ENCODE results near the gene ZG16B. TPM values are rescaled to one million over a fixed set of nuclear protein-coding genes. Genes with fewer than 3 reads are reported as not detected.

The ZG16B gene
- total RNA-seq, 1 donor, result 0.27 TPM

- no peak for DNase-seq (ENCODE audit: low read depth)
- no peak overlapping the region for H3K4me3 ChIP-seq (ENCODE audit: low read depth, low read length)
- TF ChIP-seq CTCF (IDR thresholded peaks at IDR 0.05; ENCODE audit: insufficient read depth, low read length), result no peak
Measured at GRCh38 chr16:2813771-2814221, 16.3 kb upstream of the ZG16B start.

- H3K4me3 ChIP-seq (ENCODE audit: low read depth, low read length), result no peak overlapping the region
- TF ChIP-seq CTCF (IDR thresholded peaks at IDR 0.05; ENCODE audit: insufficient read depth, low read length), result no peak
- no peak for DNase-seq (ENCODE audit: low read depth)
Measured at GRCh38 chr16:2814551-2815298, 15.4 kb upstream of the ZG16B start.

- no peak for TF ChIP-seq CTCF (IDR thresholded peaks at IDR 0.05; ENCODE audit: insufficient read depth, low read length)
- H3K4me3 ChIP-seq (ENCODE audit: low read depth, low read length), result no peak overlapping the region
- no peak for DNase-seq (ENCODE audit: low read depth)
Measured at GRCh38 chr16:2815299-2815771, 14.8 kb upstream of the ZG16B start.

- no peak for DNase-seq (ENCODE audit: low read depth)
- TF ChIP-seq CTCF (IDR thresholded peaks at IDR 0.05; ENCODE audit: insufficient read depth, low read length), result no peak
- H3K4me3 ChIP-seq (ENCODE audit: low read depth, low read length), result no peak within 1 kb of the TSS
Measured at GRCh38 chr16:2816751-2817339, 13.3 kb upstream of the ZG16B start, which contains the start of gene PRSS21. Gene PRSS21, plus strand, starts transcription at chr16:2817237. Its CDS starts 32 bp downstream, at chr16:2817269.

GRCh38 chr16:2817340-2818271 is 12.5 kb upstream of the ZG16B start:
- no peak overlapping the region for H3K4me3 ChIP-seq (ENCODE audit: low read depth, low read length)
- DNase-seq (ENCODE audit: low read depth), result no peak
- TF ChIP-seq CTCF (IDR thresholded peaks at IDR 0.05; ENCODE audit: insufficient read depth, low read length), result no peak

- H3K4me3 ChIP-seq (ENCODE audit: low read depth, low read length), result no peak overlapping the region
- no peak for TF ChIP-seq CTCF (IDR thresholded peaks at IDR 0.05; ENCODE audit: insufficient read depth, low read length)
- no peak for DNase-seq (ENCODE audit: low read depth)
Measured at GRCh38 chr16:2818272-2818876, 11.7 kb upstream of the ZG16B start.
